ENCODE measurements around the gene SMARCAL1.
A peak's percentile ranks its signal among the peaks of the same experiment; 100 is the strongest.
"Not testable (repeated sequence)": the region's sequence is repeated elsewhere in the genome, so short reads cannot be mapped to it uniquely, and the experiment has no call there.

The SMARCAL1 gene

GRCh38 chr2:216517447-216518225, 105.4 kb downstream of the SMARCAL1 start:
- no peak overlapping the region for H3K4me3 ChIP-seq (ENCODE audit: insufficient read length, low read depth)
- no peaks in the 10 kb centered on the region for H3K9me3 ChIP-seq (ENCODE audit: insufficient read depth, low read length)
- H3K27me3 ChIP-seq (ENCODE audit: insufficient read depth, insufficient read length), result no peaks in the 10 kb centered on the region
- H3K36me3 ChIP-seq (ENCODE audit: insufficient read depth, insufficient read length, low read length), result peaks cover 12% of the 10 kb centered on the region
- no peak overlapping the region for H3K9ac ChIP-seq (ENCODE audit: insufficient read length, low read depth)
- TF ChIP-seq ZNF274 (IDR thresholded peaks at IDR 0.05; ENCODE audit: low read depth, low read length) (no peak), SUZ12 (IDR thresholded peaks at IDR 0.05; ENCODE audit: extremely low read depth, insufficient read depth, insufficient read length) (no peak), YY1 (IDR thresholded peaks at IDR 0.05; ENCODE audit: insufficient read depth, insufficient read length) (no peak)
- H3K4me1 ChIP-seq (ENCODE audit: insufficient read depth, insufficient read length), result no peaks in the 10 kb centered on the region
- DNase-seq (ENCODE audit: low read depth, low spot score), result no peak

GRCh38 chr2:216518566-216519119, 106.4 kb downstream of the SMARCAL1 start:
- H3K4me3 ChIP-seq (ENCODE audit: insufficient read length, low read depth); H3K27me3 ChIP-seq (ENCODE audit: insufficient read depth, insufficient read length); DNase-seq (ENCODE audit: low read depth, low spot score); H3K9me3 ChIP-seq (ENCODE audit: insufficient read depth, low read length); H3K9ac ChIP-seq (ENCODE audit: insufficient read length, low read depth); H3K4me1 ChIP-seq (ENCODE audit: insufficient read depth, insufficient read length): not testable (repeated sequence)
- H3K36me3 ChIP-seq (ENCODE audit: insufficient read depth, insufficient read length, low read length), result peaks cover 12% of the 10 kb centered on the region

- peaks cover 2% of the 10 kb centered on the region; the same call in 1 of the 2 replicates for H3K9me3 ChIP-seq (ENCODE audit: insufficient read depth, low read length)
- DNase-seq (ENCODE audit: low read depth, low spot score), result peak; percentile 81
- TF ChIP-seq ZNF274 (IDR thresholded peaks at IDR 0.05; ENCODE audit: low read depth, low read length) (no peak), SUZ12 (IDR thresholded peaks at IDR 0.05; ENCODE audit: extremely low read depth, insufficient read depth, insufficient read length) (no peak), YY1 (IDR thresholded peaks at IDR 0.05; ENCODE audit: insufficient read depth, insufficient read length) (no peak)
- no peaks in the 10 kb centered on the region for H3K4me1 ChIP-seq (ENCODE audit: insufficient read depth, insufficient read length)
- H3K4me3 ChIP-seq (ENCODE audit: insufficient read length, low read depth), result no peak overlapping the region
- H3K27me3 ChIP-seq (ENCODE audit: insufficient read depth, insufficient read length), result no peaks in the 10 kb centered on the region
- peaks cover 10% of the 10 kb centered on the region for H3K36me3 ChIP-seq (ENCODE audit: insufficient read depth, insufficient read length, low read length)
- H3K9ac ChIP-seq (ENCODE audit: insufficient read length, low read depth), result no peak overlapping the region
Measured at GRCh38 chr2:216519154-216519762, 107.0 kb downstream of the SMARCAL1 start.

GRCh38 chr2:216520112-216520511, 107.8 kb downstream of the SMARCAL1 start:
- peaks cover 10% of the 10 kb centered on the region for H3K36me3 ChIP-seq (ENCODE audit: insufficient read depth, insufficient read length, low read length)
- H3K4me3 ChIP-seq (ENCODE audit: insufficient read length, low read depth), result no peak overlapping the region
- H3K4me1 ChIP-seq (ENCODE audit: insufficient read depth, insufficient read length), result no peaks in the 10 kb centered on the region
- peaks cover 3% of the 10 kb centered on the region; the same call in 1 of the 2 replicates for H3K9me3 ChIP-seq (ENCODE audit: insufficient read depth, low read length)
- no peak for DNase-seq (ENCODE audit: low read depth, low spot score)
- TF ChIP-seq YY1 (IDR thresholded peaks at IDR 0.05; ENCODE audit: insufficient read depth, insufficient read length), result no peak
- TF ChIP-seq SUZ12 (IDR thresholded peaks at IDR 0.05; ENCODE audit: extremely low read depth, insufficient read depth, insufficient read length), result no peak
- TF ChIP-seq ZNF274 (IDR thresholded peaks at IDR 0.05; ENCODE audit: low read depth, low read length), result no peak
- no peak overlapping the region for H3K9ac ChIP-seq (ENCODE audit: insufficient read length, low read depth)
- no peaks in the 10 kb centered on the region for H3K27me3 ChIP-seq (ENCODE audit: insufficient read depth, insufficient read length)

GRCh38 chr2:216522892-216523502, 110.7 kb downstream of the SMARCAL1 start:
- peaks cover 10% of the 10 kb centered on the region for H3K36me3 ChIP-seq (ENCODE audit: insufficient read depth, insufficient read length, low read length)
- DNase-seq (ENCODE audit: low read depth, low spot score), result no peak
- no peaks in the 10 kb centered on the region for H3K4me1 ChIP-seq (ENCODE audit: insufficient read depth, insufficient read length)
- no peak overlapping the region for H3K4me3 ChIP-seq (ENCODE audit: insufficient read length, low read depth)
- peaks cover 3% of the 10 kb centered on the region; the same call in 1 of the 2 replicates for H3K9me3 ChIP-seq (ENCODE audit: insufficient read depth, low read length)
- H3K27me3 ChIP-seq (ENCODE audit: insufficient read depth, insufficient read length), result no peaks in the 10 kb centered on the region
- TF ChIP-seq ZNF274 (IDR thresholded peaks at IDR 0.05; ENCODE audit: low read depth, low read length), result no peak
- no peak overlapping the region for H3K9ac ChIP-seq (ENCODE audit: insufficient read length, low read depth)

GRCh38 chr2:216525972-216526371, 113.7 kb downstream of the SMARCAL1 start:
- H3K36me3 ChIP-seq (ENCODE audit: insufficient read depth, insufficient read length, low read length), result peaks cover 2% of the 10 kb centered on the region
- peaks cover 3% of the 10 kb centered on the region; the same call in 1 of the 2 replicates for H3K9me3 ChIP-seq (ENCODE audit: insufficient read depth, low read length)
- H3K27me3 ChIP-seq (ENCODE audit: insufficient read depth, insufficient read length), result no peaks in the 10 kb centered on the region
- no peaks in the 10 kb centered on the region for H3K4me1 ChIP-seq (ENCODE audit: insufficient read depth, insufficient read length)
- no peak overlapping the region for H3K9ac ChIP-seq (ENCODE audit: insufficient read length, low read depth)
- H3K4me3 ChIP-seq (ENCODE audit: insufficient read length, low read depth), result no peak overlapping the region
- TF ChIP-seq YY1 (IDR thresholded peaks at IDR 0.05; ENCODE audit: insufficient read depth, insufficient read length) (no peak), SUZ12 (IDR thresholded peaks at IDR 0.05; ENCODE audit: extremely low read depth, insufficient read depth, insufficient read length) (no peak), ZNF274 (IDR thresholded peaks at IDR 0.05; ENCODE audit: low read depth, low read length) (no peak)
- no peak for DNase-seq (ENCODE audit: low read depth, low spot score)

GRCh38 chr2:216526939-216527338, 114.7 kb downstream of the SMARCAL1 start:
- Histone ChIP-seq H3K27me3 (ENCODE audit: insufficient read depth, insufficient read length) (no peaks in the 10 kb centered on the region), H3K4me3 (ENCODE audit: insufficient read length, low read depth) (no peak overlapping the region), H3K36me3 (ENCODE audit: insufficient read depth, insufficient read length, low read length) (no peaks in the 10 kb centered on the region), H3K4me1 (ENCODE audit: insufficient read depth, insufficient read length) (no peaks in the 10 kb centered on the region), H3K9me3 (ENCODE audit: insufficient read depth, low read length) (peaks cover 3% of the 10 kb centered on the region; the same call in 1 of the 2 replicates), H3K9ac (ENCODE audit: insufficient read length, low read depth) (no peak overlapping the region)
- TF ChIP-seq ZNF274 (IDR thresholded peaks at IDR 0.05; ENCODE audit: low read depth, low read length) (no peak), SUZ12 (IDR thresholded peaks at IDR 0.05; ENCODE audit: extremely low read depth, insufficient read depth, insufficient read length) (no peak)
- DNase-seq (ENCODE audit: low read depth, low spot score), result no peak

All from NT2/D1 (cell line).